Fibroblast of lung (primary cell): ENCODE results near the gene RABGAP1L. TPM values are rescaled to one million over a fixed set of nuclear protein-coding genes. Genes with fewer than 3 reads are reported as not detected.
"Not testable (repeated sequence)": the region's sequence is repeated elsewhere in the genome, so short reads cannot be mapped to it uniquely, and the experiment has no call there.

Source experiments
- DNase-seq, 2 donors: peaks; one replicate each; pipeline versions ENCODE4 v3.0.0 to v3.0.0-alpha.2; 2010; ENCODE audit warnings: low read depth in 2 of 2
- H2AFZ ChIP-seq: 2 replicates; pipeline ENCODE4 v1.5.1; 2012; ENCODE audit warnings: low read length, control low read depth, inconsistent platforms
- H3K27ac ChIP-seq: 2 replicates; pipeline ENCODE4 v1.5.1; 2011; ENCODE audit warnings: low read length, control low read depth; ENCODE audit not compliant: insufficient read depth
- H3K27me3 ChIP-seq: 2 replicates; pipeline ENCODE4 v1.5.1; 2011; ENCODE audit warnings: mild to moderate bottlenecking, low read length; ENCODE audit not compliant: control insufficient read depth, insufficient read depth
- H3K36me3 ChIP-seq: 2 replicates; pipeline ENCODE4 v1.5.1; 2011; ENCODE audit warnings: low read length; ENCODE audit not compliant: control insufficient read depth, insufficient read depth
- H3K4me1 ChIP-seq: 2 replicates; pipeline ENCODE4 v1.5.1; 2011; ENCODE audit warnings: low read length; ENCODE audit not compliant: control insufficient read depth, insufficient read depth; ENCODE audit errors: extremely low read depth
- H3K4me2 ChIP-seq: 2 replicates; pipeline ENCODE4 v1.5.1; 2011; ENCODE audit warnings: low read length, control low read depth; ENCODE audit not compliant: insufficient read depth; ENCODE audit errors: extremely low read depth
- H3K4me3 ChIP-seq, 4 experiments: fragments of 200-600 bp in 1 of 4; sonication (generic) in 1 of 4; replicated peaks in 1 of 4; 2 replicates each; pipeline ENCODE4 v1.5.1; 2011 to 2016; ENCODE audit warnings: low read length in 4 of 4, low read depth in 3 of 4, mild to moderate bottlenecking in 3 of 4, control low read depth in 2 of 4, inconsistent platforms in 1 of 4, mixed read lengths in 1 of 4; ENCODE audit not compliant: insufficient read depth in 1 of 4; ENCODE audit errors: control extremely low read depth in 1 of 4
- H3K79me2 ChIP-seq: 2 replicates; pipeline ENCODE4 v1.5.1; 2012; ENCODE audit warnings: mild to moderate bottlenecking, low read length, inconsistent platforms; ENCODE audit not compliant: control insufficient read depth, insufficient read depth
- H3K9ac ChIP-seq: 2 replicates; pipeline ENCODE4 v1.5.1; 2011; ENCODE audit warnings: mild to moderate bottlenecking, low read length, control low read depth; ENCODE audit not compliant: insufficient read depth
- H3K9me3 ChIP-seq: 2 replicates; pipeline ENCODE4 v1.5.1; 2012; ENCODE audit warnings: low read depth, low read length; ENCODE audit not compliant: control insufficient read depth, insufficient read depth
- H4K20me1 ChIP-seq: 2 replicates; pipeline ENCODE4 v1.5.1; 2011; ENCODE audit warnings: low read length; ENCODE audit not compliant: control insufficient read depth, insufficient read depth; ENCODE audit errors: extremely low read depth
- EZH2 ChIP-seq: IDR thresholded peaks from 2 replicates; pipeline ENCODE4 v1.5.1; 2012; ENCODE audit warnings: low read length, control low read depth, mild to moderate bottlenecking; ENCODE audit errors: missing control alignments
- polyA plus RNA-seq, 2 donors: library from polyadenylated mRNA; depleted of rRNA in 1 of 2; stranded (reverse) in 1 of 2; unstranded in 1 of 2; fragments of >200 nt; gene quantifications; 2 replicates each; pipeline ENCODE4 v1.2.1, GENCODE V29; 2011 to 2012; ENCODE audit warnings: missing spikeins in 1 of 2
- total RNA-seq: library from RNA; depleted of rRNA; stranded (reverse); fragments of >200 nt; gene quantifications from 2 replicates; pipeline ENCODE4 v1.2.1, GENCODE V29; 2014
- TF ChIP-seq, protein P1 (sequence below), 2 donors: IDR thresholded peaks in 1 of 2; conservative IDR thresholded peaks in 1 of 2; 1 replicate in 1 of 2; 2 replicates in 1 of 2; pipeline ENCODE4 v1.5.1; 2011 to 2012; ENCODE audit warnings: low read length in 2 of 2, control low read depth in 1 of 2, inconsistent platforms in 1 of 2, low read depth in 1 of 2, mild to moderate bottlenecking in 1 of 2

Gene RABGAP1L
- total and polyA plus RNA-seq, 2 donors (not counting 1 experiment from before 2014, with no cell fraction given): 33.8 to 36.5 TPM

DNA sequence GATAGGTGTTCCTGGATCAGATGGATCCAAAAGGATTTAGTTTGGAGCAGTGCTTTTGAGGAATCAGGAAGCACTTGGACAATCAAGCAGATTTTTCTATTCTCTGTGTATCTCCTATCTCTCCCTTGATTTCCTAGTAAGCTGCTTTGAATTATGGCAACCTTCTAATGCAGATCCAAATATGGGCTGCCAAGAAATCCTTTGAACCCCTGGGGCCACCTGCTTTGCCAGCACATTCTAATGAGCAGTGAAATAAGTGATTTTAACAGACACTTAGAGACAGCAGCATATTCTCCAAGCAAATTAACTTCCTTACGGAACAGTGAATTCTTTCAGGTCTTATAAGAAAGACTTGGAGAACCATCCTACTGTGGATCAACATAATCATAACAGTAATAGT lies 483.9 kb downstream of the RABGAP1L start:
- H2AFZ ChIP-seq: no peak overlapping the region
- H3K4me2 ChIP-seq: no peak overlapping the region
- H3K4me1 ChIP-seq: no peaks in the 10 kb centered on the region
- H3K4me3 ChIP-seq: no peak overlapping the region
- no peak overlapping the region for H3K9ac ChIP-seq
- H3K27me3 ChIP-seq: no peaks in the 10 kb centered on the region
- no peaks in the 10 kb centered on the region for H3K9me3 ChIP-seq
- DNase-seq: no peak
- no peaks in the 10 kb centered on the region for H4K20me1 ChIP-seq
- H3K36me3 ChIP-seq: no peaks in the 10 kb centered on the region
- no peak overlapping the region for H3K27ac ChIP-seq
- TF ChIP-seq, protein P1, sequence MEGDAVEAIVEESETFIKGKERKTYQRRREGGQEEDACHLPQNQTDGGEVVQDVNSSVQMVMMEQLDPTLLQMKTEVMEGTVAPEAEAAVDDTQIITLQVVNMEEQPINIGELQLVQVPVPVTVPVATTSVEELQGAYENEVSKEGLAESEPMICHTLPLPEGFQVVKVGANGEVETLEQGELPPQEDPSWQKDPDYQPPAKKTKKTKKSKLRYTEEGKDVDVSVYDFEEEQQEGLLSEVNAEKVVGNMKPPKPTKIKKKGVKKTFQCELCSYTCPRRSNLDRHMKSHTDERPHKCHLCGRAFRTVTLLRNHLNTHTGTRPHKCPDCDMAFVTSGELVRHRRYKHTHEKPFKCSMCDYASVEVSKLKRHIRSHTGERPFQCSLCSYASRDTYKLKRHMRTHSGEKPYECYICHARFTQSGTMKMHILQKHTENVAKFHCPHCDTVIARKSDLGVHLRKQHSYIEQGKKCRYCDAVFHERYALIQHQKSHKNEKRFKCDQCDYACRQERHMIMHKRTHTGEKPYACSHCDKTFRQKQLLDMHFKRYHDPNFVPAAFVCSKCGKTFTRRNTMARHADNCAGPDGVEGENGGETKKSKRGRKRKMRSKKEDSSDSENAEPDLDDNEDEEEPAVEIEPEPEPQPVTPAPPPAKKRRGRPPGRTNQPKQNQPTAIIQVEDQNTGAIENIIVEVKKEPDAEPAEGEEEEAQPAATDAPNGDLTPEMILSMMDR (conservative IDR thresholded peaks at IDR 0.05 in 1 of 2, IDR thresholded peaks at IDR 0.05 in 1 of 2; ENCODE audit: low read depth in 1 of 2, low read length in 2 of 2): no peak
- TF ChIP-seq EZH2: no peak
- H3K79me2 ChIP-seq: no peaks in the 10 kb centered on the region

DNA sequence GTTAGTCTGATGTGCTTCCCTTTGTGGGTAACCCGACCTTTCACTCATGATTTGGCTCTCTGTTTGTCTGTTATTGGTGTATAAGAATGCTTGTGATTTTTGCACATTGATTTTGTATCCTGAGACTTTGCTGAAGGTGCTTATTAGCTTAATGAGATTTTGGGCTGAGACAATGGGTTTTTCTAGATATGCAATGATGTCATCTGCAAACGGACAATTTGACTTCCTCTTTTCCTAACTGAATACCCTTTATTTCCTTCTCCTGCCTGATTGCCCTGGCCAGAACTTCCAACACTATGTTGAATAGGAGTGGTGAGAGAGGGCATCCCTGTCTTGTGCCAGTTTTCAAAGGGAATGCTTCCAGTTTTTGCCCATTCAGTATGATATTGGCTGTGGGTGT lies 490.3 kb downstream of the RABGAP1L start:
- not testable (repeated sequence) for H3K4me2 ChIP-seq, H3K27me3 ChIP-seq, H3K4me3 ChIP-seq, H3K9ac ChIP-seq, DNase-seq, H3K27ac ChIP-seq, H3K9me3 ChIP-seq, H3K79me2 ChIP-seq, H2AFZ ChIP-seq, H3K36me3 ChIP-seq, H3K4me1 ChIP-seq, H4K20me1 ChIP-seq

DNA sequence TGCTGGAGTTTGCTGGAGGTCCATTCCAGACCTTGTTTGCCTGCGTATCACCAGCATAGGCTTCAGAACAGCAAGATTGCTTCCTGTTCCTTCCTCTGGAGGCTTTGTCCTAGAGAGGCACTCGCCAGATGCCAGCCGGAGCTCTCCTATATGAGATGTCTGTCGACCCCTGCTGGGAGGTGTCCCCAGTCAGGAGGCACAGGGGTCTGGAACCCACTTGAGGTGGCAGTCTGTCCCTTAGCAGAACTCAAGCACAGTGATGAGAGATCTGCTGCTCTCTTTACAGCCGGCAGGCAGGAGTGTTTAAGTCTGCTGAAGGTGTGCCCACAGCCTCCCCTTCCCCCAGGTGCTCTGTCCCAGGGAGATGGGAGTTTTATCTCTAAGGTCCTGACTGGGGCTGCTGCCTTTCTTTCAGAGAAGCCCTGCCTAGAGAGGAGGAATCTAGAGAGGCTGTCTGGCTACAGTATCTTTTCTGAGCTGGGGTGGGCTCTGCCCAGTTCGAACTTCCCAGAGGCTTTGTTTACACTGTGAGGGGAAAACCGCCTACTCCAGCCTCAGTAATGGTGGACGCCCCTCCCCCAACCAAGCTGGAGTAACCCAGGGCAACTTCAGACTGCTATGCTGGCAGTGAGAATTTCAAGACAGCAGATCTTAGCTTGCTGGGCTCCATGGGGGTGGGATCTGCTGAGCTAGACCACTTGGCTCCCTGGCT lies 493.4 kb downstream of the RABGAP1L start:
- TF ChIP-seq, protein P1 (conservative IDR thresholded peaks at IDR 0.05 in 1 of 2, IDR thresholded peaks at IDR 0.05 in 1 of 2; ENCODE audit: low read depth in 1 of 2, low read length in 2 of 2): no peak
- no peak for TF ChIP-seq EZH2
- Histone ChIP-seq H3K4me1 (no peaks in the 10 kb centered on the region), H3K4me3 (no peak overlapping the region), H2AFZ (no peak overlapping the region), H3K27me3 (no peaks in the 10 kb centered on the region), H3K9ac (no peak overlapping the region), H3K4me2 (no peak overlapping the region), H3K27ac (no peak overlapping the region), H3K79me2 (no peaks in the 10 kb centered on the region), H4K20me1 (no peaks in the 10 kb centered on the region), H3K9me3 (no peaks in the 10 kb centered on the region), H3K36me3 (no peaks in the 10 kb centered on the region)
- DNase-seq: no peak
